ENCODE data around the gene BIRC5.

BIRC5 gene

GRCh38 chr17:78214016-78214705 is at the start of gene BIRC5:
Gene BIRC5, plus strand, starts transcription at chr17:78214253. Its CDS starts 64 bp downstream, at chr17:78214317.
- TF ChIP-seq CTCF (IDR thresholded peaks at IDR 0.05; ENCODE audit: low read depth, low read length, missing control alignments), result no peak
- in situ Hi-C loops (cut with HindIII; ENCODE audit: low sequenced_read_pairs), result no loop called here
- H3K4me3 ChIP-seq (ENCODE audit: low read depth, low read length), result peak within 1 kb of the TSS; percentile 72
- DNase-seq (ENCODE audit: low read depth), result peak; percentile 39

GRCh38 chr17:78164748-78165607 is 49.1 kb upstream of the BIRC5 start:
- no peak overlapping the region for H3K4me3 ChIP-seq (ENCODE audit: low read depth, low read length)
- no peak for TF ChIP-seq CTCF (IDR thresholded peaks at IDR 0.05; ENCODE audit: low read depth, low read length, missing control alignments)
- DNase-seq (ENCODE audit: low read depth), result no peak
- in situ Hi-C loops (cut with HindIII; ENCODE audit: low sequenced_read_pairs), result no loop called here

GRCh38 chr17:78166416-78166815 is 47.6 kb upstream of the BIRC5 start:
- in situ Hi-C loops (cut with HindIII; ENCODE audit: low sequenced_read_pairs), result no loop called here

GRCh38 chr17:78168242-78168902 is 45.7 kb upstream of the BIRC5 start, which contains the start of gene SYNGR2:
Gene SYNGR2, plus strand, starts transcription at chr17:78168581. Its CDS starts 36 bp downstream, at chr17:78168617.
- no peak for DNase-seq (ENCODE audit: low read depth)
- TF ChIP-seq CTCF (IDR thresholded peaks at IDR 0.05; ENCODE audit: low read depth, low read length, missing control alignments), result no peak
- in situ Hi-C loops (cut with HindIII; ENCODE audit: low sequenced_read_pairs), result no loop called here
- peak within 1 kb of the TSS; percentile 49 for H3K4me3 ChIP-seq (ENCODE audit: low read depth, low read length)

More at GRCh38 chr17:78166416-78166815, 47.6 kb upstream of the BIRC5 start:
- H3K4me3 ChIP-seq (ENCODE audit: low read depth, low read length), result no peak overlapping the region
- no peak for TF ChIP-seq CTCF (IDR thresholded peaks at IDR 0.05; ENCODE audit: low read depth, low read length, missing control alignments)
- DNase-seq (ENCODE audit: low read depth), result no peak

- in situ Hi-C loops (cut with HindIII; ENCODE audit: low sequenced_read_pairs), result no loop called here
- no peak for DNase-seq (ENCODE audit: low read depth)
- H3K4me3 ChIP-seq (ENCODE audit: low read depth, low read length), result peak overlapping the region; percentile 49
- no peak for TF ChIP-seq CTCF (IDR thresholded peaks at IDR 0.05; ENCODE audit: low read depth, low read length, missing control alignments)
Observed at GRCh38 chr17:78168903-78169793, 44.9 kb upstream of the BIRC5 start.
